NCI-H1436 (cell line): ENCODE measurements around the gene OR7A5.
"Not testable (repeated sequence)": the region's sequence is repeated elsewhere in the genome, so short reads cannot be mapped to it uniquely, and the experiment has no call there.

Experiments used
- DNase-seq: peaks from one replicate; lab custom pipeline; 2025; lab: John Stamatoyannopoulos, UW

Gene OR7A5

GRCh38 chr19:14784730-14785101, 50.3 kb downstream of the OR7A5 start:
- not testable (repeated sequence) for DNase-seq

GRCh38 chr19:14783410-14783998, 51.5 kb downstream of the OR7A5 start:
- DNase-seq = not testable (repeated sequence)

DNA sequence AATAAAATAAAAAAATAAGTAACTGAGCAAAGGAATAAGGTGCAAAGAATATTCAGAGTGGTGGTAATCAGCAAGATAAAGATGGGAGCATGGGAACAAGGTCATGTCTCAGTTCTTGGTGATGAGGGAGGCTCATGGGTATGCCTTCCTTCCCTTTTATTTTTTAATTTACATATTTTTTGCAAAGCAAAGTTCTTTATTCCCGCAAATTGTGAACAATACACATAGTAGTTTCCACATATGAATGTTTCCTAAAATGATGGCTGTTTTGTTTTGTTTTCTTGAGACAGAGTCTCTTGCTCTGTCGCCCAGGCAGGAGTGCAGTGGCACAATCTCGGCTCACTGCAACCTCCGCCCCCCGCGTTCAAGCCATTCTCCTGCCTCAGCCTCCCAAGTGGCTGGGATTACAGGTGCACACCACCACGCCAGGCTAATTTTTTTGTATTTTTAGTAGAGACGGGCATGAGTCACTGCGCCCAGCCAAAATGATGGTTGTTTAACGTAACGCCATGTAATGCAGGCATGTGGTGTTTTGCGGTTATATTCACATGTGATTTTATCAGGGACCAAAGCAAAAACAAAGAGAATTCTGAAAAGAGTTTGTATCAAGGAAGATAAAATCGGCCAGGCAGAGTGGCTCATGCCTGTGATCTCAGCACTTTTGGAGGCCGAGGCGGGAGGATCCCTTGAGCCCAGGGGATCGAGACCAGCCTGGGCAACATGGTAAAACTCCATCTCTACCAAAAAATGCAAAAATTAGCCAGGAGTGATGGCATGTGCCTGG, 52.2 kb downstream of the OR7A5 start:
- no peak for DNase-seq

GRCh38 chr19:14781713-14782536, 53.1 kb downstream of the OR7A5 start:
- DNase-seq = not testable (repeated sequence)

GRCh38 chr19:14780622-14781225, 54.3 kb downstream of the OR7A5 start:
- DNase-seq = not testable (repeated sequence)

DNA sequence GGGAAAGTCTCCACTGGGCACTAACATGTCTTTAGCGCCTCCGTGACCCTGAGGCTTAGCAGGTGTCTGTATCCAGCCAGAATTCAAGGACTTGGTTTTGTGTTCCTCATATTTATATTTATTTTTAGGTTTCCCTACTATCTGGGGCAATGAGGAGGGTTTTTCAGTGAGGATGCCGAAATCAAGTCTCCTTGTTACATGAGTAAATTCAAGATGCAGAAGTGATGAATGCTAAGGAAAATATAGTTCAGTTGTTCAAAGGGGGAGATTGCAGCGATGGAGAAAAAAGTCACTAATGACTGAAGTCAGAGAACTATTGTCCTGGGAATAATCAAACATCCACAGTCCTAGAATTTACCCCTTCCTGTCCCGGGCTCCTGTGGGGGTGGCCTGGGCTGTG, 55.8 kb downstream of the OR7A5 start:
- DNase-seq = no peak

DNA sequence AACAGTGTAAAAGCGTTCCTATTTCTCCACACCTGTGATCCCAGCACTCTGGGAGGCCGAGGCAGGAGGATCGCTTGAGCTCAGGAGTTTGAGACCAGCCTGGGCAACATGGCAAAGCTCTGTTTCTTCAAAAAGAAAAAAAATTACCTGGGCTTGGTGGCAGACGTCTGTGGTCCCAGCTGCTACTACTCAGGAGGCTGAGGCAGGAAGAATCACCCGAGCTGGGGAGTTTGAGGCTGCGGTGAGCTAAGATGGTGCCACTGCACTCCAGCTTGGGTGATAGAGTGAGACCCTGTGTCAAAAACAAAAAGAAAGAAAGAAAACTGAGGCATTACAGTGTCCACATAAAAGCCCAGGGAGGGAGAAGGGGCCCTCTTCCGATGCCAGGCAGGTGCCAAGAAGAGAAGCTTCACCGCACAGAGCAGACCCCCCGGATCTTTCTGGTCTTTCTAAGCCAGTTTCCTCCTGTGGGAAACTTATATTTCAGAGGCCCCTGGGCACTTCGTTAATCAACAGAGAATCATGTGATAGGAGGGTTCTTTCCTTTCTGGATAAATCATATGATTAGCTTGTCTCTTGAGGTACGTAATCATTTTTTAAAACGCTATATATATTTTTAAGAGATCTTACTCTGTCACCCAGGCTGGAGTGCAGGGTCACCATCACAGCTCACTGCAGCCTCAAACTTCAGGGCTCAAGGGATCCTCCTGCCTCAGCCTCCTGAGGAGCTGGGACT, 56.7 kb downstream of the OR7A5 start, which contains the start of gene ADGRE2:
Gene ADGRE2, minus strand, starts transcription at position 451 of the 736 bp plus-strand sequence. CDS start 1,804 bp downstream, outside the sequence.
- not testable (repeated sequence) for DNase-seq

GRCh38 chr19:14777645-14778044, 57.3 kb downstream of the OR7A5 start:
- not testable (repeated sequence) for DNase-seq
